GM12864 (cell line): ENCODE data around the gene WDR87.

Experiments used
- DNase-seq: peaks from one replicate; pipeline ENCODE4 v3.0.0-alpha.2; 2011; ENCODE audit warnings: low read depth
- H3K4me3 ChIP-seq: 2 replicates; pipeline ENCODE4 v1.5.1; 2011; ENCODE audit warnings: mild to moderate bottlenecking, low read depth, low read length, control low read depth
- TF ChIP-seq, protein P1 (sequence below): IDR thresholded peaks from 2 replicates; pipeline ENCODE4 v1.5.1; 2011; ENCODE audit warnings: low read depth, mild to moderate bottlenecking, moderate library complexity, low read length, control low read depth, inconsistent platforms; ENCODE audit errors: missing control alignments

WDR87 gene

DNA sequence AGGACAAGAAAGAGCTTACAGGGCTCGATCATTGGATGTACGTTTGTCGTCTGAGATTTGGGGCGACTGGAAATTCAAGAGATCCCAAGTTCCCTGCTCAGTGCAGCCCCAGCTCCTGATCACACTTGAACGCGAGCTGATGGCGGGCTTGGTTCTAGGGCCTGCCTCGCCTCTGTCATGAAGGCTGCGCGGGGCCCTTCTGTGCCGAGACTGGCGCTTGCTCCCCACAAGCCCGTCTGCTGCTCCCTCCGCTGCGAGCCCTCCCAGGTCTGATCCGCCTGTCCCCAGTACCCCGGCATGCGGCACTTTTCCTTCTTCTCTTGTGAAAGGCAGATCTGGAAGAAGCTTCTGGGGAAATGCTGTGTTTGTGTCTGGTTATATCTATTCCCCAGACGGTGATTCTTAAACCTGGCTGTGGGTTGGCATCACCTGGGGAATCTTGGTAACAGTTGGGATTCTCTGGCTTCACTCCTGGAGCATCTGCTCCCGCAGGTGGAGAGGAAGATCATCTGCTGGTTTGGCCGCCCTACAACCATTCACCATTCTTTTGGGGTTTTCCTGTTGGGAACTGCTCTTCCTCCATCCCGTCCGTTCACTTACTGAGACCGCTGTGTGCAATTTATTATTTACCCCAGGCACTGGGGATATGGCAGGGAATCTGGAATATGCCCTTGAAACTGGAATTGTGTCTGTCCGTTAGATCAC, 44.2 kb upstream of the WDR87 start:
- TF ChIP-seq, protein P1, sequence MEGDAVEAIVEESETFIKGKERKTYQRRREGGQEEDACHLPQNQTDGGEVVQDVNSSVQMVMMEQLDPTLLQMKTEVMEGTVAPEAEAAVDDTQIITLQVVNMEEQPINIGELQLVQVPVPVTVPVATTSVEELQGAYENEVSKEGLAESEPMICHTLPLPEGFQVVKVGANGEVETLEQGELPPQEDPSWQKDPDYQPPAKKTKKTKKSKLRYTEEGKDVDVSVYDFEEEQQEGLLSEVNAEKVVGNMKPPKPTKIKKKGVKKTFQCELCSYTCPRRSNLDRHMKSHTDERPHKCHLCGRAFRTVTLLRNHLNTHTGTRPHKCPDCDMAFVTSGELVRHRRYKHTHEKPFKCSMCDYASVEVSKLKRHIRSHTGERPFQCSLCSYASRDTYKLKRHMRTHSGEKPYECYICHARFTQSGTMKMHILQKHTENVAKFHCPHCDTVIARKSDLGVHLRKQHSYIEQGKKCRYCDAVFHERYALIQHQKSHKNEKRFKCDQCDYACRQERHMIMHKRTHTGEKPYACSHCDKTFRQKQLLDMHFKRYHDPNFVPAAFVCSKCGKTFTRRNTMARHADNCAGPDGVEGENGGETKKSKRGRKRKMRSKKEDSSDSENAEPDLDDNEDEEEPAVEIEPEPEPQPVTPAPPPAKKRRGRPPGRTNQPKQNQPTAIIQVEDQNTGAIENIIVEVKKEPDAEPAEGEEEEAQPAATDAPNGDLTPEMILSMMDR: no peak
- H3K4me3 ChIP-seq: no peak overlapping the region
- no peak for DNase-seq

DNA sequence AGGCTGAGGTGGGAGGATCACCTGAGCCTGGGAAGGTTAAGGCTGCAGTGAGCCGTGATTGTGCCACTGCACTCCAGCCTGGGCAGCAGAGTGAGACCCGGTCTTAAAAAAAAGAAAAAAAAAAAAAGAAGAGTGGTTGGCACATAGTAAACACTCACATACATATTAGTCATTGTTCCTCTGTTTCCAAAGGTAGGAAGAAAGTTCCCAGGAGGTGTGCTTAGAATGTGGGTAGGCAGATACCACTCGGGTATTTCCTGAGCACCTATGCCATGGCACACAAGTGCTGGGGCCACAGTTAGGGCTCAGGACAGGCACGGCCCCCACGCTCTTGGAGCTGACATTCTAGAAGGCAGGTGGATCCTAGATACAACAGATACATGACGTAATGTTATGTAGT, 42.0 kb upstream of the WDR87 start:
- TF ChIP-seq, protein P1: no peak
- H3K4me3 ChIP-seq: no peak overlapping the region
- no peak for DNase-seq

DNA sequence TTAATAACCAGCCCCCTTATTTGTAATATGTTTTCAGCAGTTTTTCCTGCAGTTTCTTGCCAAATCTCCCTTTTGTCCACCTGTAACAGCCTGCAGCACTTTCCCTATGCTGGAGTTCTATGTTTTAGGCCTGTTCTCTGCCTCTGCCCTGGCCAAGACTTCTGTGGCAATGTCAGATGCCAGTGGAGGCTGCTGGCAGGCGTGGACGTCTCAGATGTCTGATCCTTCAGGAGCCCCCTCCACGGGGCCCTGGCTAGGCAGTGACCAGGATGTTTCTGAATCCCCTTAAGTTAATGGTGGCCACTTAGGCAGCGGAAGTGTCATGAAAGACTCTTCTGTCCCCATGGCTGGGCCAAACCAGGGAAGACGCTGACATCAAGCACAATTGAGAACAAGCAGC, 41.4 kb upstream of the WDR87 start:
- TF ChIP-seq, protein P1: no peak
- no peak overlapping the region for H3K4me3 ChIP-seq
- DNase-seq: no peak

DNA sequence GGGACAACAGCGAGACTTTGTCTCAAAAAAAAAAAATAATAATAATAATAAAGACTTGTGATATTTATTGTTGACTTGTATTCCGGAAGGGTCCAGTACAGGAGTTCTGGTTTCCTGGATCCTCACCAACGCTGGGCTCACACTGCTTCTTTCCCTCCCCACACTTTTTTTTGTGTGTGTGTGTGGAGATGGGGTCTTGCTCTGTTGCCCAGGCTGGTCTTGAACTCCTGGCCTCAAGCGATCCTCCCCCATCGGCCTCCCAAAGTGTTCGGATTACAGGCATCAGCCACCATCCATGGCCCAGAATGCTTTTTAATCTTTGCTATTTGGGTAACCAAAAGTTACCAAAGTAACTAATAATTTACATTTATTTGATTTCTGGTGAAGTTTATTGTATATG, 39.7 kb upstream of the WDR87 start:
- no peak for DNase-seq
- TF ChIP-seq, protein P1: no peak
- no peak overlapping the region for H3K4me3 ChIP-seq

DNA sequence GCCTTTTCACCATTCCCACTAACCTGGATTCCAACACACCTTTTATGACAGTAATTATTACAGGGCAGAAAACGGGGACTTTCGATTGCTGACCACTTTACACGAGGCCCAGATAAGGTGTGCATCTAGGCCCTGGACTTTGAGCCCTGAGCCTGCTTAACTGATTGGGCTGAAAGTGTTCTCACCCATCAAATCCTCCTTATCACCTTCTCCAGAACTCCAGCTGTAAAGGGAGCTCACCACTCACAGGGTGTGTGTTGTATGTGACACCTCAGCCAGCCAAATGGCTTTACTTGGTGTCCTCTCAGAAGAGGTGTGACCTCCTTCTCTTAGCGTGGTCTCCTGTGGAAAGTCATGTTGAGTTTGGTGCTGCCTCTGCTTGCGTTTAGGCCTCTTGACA, 37.1 kb upstream of the WDR87 start:
- TF ChIP-seq, protein P1: no peak
- no peak for DNase-seq
- no peak overlapping the region for H3K4me3 ChIP-seq

DNA sequence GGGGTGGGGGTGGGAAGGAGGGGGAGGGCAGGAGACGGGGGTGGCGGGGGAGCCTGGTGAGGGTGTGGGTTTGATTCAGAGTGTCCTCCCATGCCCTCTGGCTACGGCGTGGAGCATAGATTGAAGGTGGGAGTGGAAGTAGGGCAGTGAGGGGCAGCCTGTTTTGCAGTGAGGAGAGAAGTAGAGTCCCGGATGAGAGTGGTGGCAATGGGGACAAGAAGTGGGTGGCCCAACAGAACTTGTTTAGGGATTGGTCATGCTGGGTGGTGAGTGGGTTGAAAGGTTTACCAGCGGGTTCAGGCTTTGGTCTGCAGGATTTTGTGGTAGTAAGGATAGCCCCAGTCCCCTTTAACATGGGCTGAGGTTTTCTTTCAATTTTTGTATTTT, 36.1 kb upstream of the WDR87 start:
- TF ChIP-seq, protein P1: no peak
- DNase-seq: no peak
- no peak overlapping the region for H3K4me3 ChIP-seq
